NCI-H345 treated with DMSO at 0.1 percent for 48 hours (cell line): ENCODE measurements around the gene MYO16.

Experiments used
- DNase-seq: peaks from one replicate; lab custom pipeline; 2025; ENCODE audit not compliant: unreplicated experiment; lab: John Stamatoyannopoulos, UW

Gene MYO16

GRCh38 chr13:108662528-108662927, 33.1 kb downstream of the MYO16 start:
- DNase-seq = no peak

- no peak for DNase-seq
Measured at GRCh38 chr13:108663710-108664109, 34.3 kb downstream of the MYO16 start.

GRCh38 chr13:108667205-108667604, 37.8 kb downstream of the MYO16 start:
- DNase-seq = no peak

GRCh38 chr13:108669381-108669780, 40.0 kb downstream of the MYO16 start:
- no peak for DNase-seq

DNA sequence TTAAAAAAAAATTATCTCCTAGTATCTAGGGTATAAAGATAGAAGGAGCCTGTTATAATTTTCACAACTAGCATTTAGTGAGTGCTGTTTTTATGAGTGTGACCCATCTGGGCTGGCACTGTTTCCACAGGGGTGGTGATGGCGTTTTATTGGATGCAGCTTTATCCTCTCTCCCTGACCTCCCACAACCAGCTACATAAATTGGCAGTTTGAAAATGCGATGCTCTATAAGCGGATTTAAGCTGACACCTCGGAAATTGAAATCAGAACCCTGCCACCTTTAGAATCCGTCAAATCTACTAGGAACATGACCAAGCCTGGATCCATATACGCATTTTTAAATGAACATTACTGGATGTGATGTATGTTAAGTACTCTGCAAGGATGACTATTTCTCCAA, 44.9 kb downstream of the MYO16 start:
- no peak for DNase-seq

- no peak for DNase-seq
Measured at GRCh38 chr13:108674771-108675170, 45.4 kb downstream of the MYO16 start.

- DNase-seq = no peak
Measured at GRCh38 chr13:108676620-108677019, 47.2 kb downstream of the MYO16 start.

DNA sequence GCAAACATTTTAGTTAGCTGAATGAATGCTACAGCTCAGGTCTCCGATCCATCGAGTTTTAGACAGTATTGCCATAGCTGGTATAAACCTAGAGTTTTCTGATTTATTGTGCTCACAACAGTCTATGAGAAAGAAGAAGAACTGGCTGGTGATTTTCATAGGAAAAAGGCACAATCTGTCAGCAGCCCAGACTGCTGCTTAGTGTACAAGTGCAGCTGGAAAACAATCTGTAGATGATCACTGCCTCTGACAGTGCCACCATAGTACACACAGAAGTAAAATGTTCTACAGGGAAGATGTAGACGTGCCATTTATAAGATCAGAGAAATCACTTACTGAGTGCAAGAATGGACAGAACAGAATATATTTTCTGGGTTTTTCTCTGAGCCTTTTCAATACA, 48.4 kb downstream of the MYO16 start:
- no peak for DNase-seq

- DNase-seq = no peak
Measured at GRCh38 chr13:108680011-108680410, 50.6 kb downstream of the MYO16 start.

GRCh38 chr13:108681986-108682575, 52.7 kb downstream of the MYO16 start:
- DNase-seq = no peak

GRCh38 chr13:108682714-108683113, 53.3 kb downstream of the MYO16 start:
- no peak for DNase-seq

- no peak for DNase-seq
Measured at GRCh38 chr13:108686027-108686426, 56.6 kb downstream of the MYO16 start.

GRCh38 chr13:108690726-108691125, 61.3 kb downstream of the MYO16 start:
- no peak for DNase-seq

DNA sequence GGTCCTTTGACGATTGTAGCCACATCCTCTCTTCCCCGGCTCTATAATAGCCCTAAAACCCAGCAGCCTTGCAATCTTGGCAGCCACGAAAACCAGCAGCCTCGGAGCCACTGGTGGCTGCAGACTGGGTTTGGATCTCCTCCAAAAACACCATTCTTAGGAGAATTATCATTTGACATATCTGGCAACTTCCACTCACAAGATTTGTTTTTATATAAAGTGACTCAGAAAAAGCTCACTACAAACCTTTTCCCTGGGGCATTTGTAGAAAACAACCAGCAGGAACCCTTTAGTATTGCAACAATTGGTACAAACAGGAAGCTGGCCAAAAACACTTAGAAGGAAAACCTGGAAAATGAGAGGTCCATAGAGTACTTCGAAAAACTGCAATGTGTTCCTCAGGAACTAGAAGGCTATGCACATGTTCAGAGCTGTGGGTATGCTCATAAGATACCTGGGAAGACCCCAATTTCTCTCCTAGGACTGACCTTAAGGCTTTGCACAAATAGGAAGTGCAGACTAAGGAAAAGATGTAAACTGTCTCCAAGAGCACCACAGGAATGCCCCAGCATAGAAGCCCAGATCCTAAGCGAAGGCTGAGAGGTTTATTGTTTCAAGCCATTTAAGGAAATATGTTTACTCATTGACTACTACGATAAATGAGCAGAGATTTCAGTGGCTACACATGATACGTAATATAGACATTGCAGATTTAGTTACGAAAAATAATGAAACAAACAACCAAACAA, 71.2 kb downstream of the MYO16 start:
- DNase-seq = no peak

GRCh38 chr13:108702171-108702570, 72.8 kb downstream of the MYO16 start:
- no peak for DNase-seq

- DNase-seq = no peak
Measured at GRCh38 chr13:108705031-108705430, 75.6 kb downstream of the MYO16 start.

DNA sequence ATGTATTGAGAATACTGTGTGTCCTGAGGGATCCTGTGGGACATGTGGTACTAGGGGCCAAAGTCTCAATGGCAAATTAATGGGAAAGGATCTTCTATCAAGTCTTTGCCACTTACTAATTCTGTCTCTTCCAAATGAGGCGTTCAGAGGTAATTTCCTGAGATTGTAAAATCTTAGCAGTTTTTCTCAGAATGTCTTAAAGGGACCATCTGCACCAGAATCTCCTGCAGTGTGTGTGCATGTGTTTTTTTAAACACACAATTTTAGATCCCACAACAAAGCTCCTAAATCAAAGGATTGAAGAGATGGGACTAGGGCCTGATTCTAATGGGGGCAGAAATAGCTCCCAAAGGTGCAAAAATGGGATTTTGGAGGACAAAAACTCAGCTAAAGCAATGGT, 78.2 kb downstream of the MYO16 start:
- no peak for DNase-seq

GRCh38 chr13:108708921-108709320, 79.5 kb downstream of the MYO16 start:
- no peak for DNase-seq

- DNase-seq = no peak
Measured at GRCh38 chr13:108711386-108711785, 82.0 kb downstream of the MYO16 start.

DNA sequence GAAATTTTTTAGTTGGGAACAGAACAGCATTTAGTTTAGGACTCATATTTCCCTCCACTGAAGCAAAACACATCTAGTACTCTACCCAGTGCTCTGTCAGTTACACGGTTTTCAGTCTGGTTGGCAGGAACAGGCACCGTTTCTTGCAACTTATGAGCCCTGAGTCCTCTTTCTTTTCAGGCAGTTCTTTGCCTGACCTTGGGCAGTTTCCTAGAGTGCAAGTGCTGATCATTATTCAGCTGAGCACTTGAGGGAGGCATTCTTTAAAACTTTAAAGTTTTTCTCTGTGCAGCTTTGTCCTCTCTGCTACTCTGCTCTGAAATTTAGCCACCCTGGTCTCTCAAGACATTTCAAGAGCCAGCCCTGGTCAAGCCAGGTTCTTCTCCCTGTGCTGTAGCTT, 96.1 kb downstream of the MYO16 start:
- DNase-seq = no peak

GRCh38 chr13:108728370-108728769, 99.0 kb downstream of the MYO16 start:
- no peak for DNase-seq

DNA sequence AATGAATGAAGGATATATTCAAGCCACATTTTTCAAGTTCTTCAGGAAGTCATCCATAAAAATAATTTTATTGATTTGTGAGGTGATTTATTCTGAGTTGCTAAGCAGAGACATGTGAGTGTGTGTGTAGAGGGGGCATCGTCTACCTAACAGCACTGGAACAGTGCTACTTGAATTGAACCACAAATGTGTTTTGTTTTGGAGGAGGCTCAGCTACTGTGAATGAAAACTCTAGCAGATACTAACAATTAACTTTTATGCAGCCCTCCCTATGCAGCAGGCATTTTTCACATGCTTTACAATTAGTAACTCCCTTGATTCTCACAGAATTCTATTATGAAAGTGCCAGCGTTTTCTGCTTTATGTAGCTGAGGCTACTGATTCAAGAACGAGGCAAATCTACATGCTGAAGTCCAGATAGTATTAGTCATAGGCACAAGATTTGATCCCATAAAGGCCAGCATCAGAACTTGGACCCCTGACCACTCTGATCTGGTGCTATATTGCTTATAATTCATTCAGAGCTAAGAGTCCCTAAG, 103.7 kb downstream of the MYO16 start:
- no peak for DNase-seq

DNA sequence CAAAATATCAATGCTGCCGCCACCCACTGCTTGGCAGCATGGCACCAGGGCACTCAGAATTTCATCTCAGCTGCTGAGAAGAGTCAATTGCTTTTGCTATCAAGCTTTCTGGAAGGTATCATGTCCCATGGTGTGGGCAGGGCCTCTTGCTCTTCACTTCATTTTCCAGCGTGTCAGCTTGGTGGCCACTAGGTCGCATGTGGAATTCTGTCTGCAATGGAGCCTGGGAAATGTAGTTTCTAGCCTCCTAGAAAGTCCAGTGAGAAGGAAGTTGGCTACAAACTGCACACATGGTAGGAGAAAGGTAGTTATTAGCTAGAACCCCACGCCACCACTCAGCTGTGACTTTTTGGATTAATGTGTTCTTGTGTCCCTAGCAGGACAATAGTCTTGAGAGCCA, 105.3 kb downstream of the MYO16 start:
- DNase-seq = no peak
